HepG2 (cell line): ENCODE measurements around the gene ARHGAP22. TPM values are rescaled to one million over a fixed set of nuclear protein-coding genes. Genes with fewer than 3 reads are reported as not detected.

Experiments used
- ATAC-seq: fragments of 200-7000 bp; cut with Tn5 transposase; 3 replicates; pipeline ENCODE4 v1.9.1; 2020; ENCODE audit warnings: mild to moderate bottlenecking, moderate library complexity
- BruUV-seq: library from RNA; stranded (reverse); fragments of 400-500 nt; replicated peaks from 2 replicates; lab custom pipeline; 2021; lab: Mats Ljungman, UMichigan
- CTCF ChIA-PET: fragments of 300-600 bp; formaldehyde crosslinking; extraction: SDS; loops from one replicate; lab custom pipeline; 2021; ENCODE audit warnings: low total read pairs, inconsistent platforms, low intra/inter-chr PET ratio; lab: Yijun Ruan, JAX
- POLR2A ChIA-PET: fragments of 350-600 bp; sonication (Branson Sonifier 250); formaldehyde crosslinking; loops from one replicate; lab custom pipeline; 2020; ENCODE audit warnings: antibody characterized with exemption, inconsistent platforms; lab: Yijun Ruan, JAX
- DNase-seq: peaks from one replicate; pipeline ENCODE4 v3.0.0-alpha.2; 2015; ENCODE audit warnings: low spot score
- FAIRE-seq: peaks from 3 replicates; lab custom pipeline; 2011; peaks lifted over from hg19 to GRCh38; lab: Jason Lieb, UNC
- H2AFZ ChIP-seq: one replicate; pipeline ENCODE4 v1.6.1; 2011; ENCODE audit warnings: low read length, inconsistent platforms
- H3K27ac ChIP-seq: fragments of 300-600 bp; 3 replicates; pipeline ENCODE4 v1.8.0; 2011; ENCODE audit warnings: mixed run types, mild to moderate bottlenecking, mixed read lengths, low read length, inconsistent platforms; ENCODE audit not compliant: insufficient read depth; ENCODE audit errors: extremely low read length
- H3K27me3 ChIP-seq, 2 experiments: fragments of 200-600 bp in 1 of 2; 2 replicates in 1 of 2; 3 replicates in 1 of 2; pipeline versions ENCODE4 v1.6.0 to v1.8.0; 2011; ENCODE audit warnings: low read length in 2 of 2, mild to moderate bottlenecking in 2 of 2, moderate library complexity in 2 of 2, inconsistent platforms in 1 of 2; ENCODE audit not compliant: insufficient read depth in 2 of 2, control insufficient read depth in 1 of 2
- H3K36me3 ChIP-seq, 2 experiments: fragments of 200-600 bp in 1 of 2; replicated peaks in 1 of 2; 2 replicates in 1 of 2; 3 replicates in 1 of 2; pipeline versions ENCODE4 v1.5.1 to v1.8.0; 2011; ENCODE audit warnings: low read length in 2 of 2, inconsistent platforms in 1 of 2; ENCODE audit not compliant: insufficient read depth in 2 of 2, control insufficient read depth in 1 of 2
- H3K4me1 ChIP-seq: 2 replicates; pipeline ENCODE4 v1.5.1; 2012; ENCODE audit warnings: low read length, inconsistent platforms; ENCODE audit not compliant: insufficient read depth
- H3K4me2 ChIP-seq: 2 replicates; pipeline ENCODE4 v1.6.0; 2011; ENCODE audit warnings: low read depth, low read length, inconsistent platforms
- H3K4me3 ChIP-seq, 3 experiments: fragments of 200-600 bp in 1 of 3; sonication (generic), shearing (Covaris generic) in 1 of 3; replicated peaks in 1 of 3; 2 replicates each; pipeline ENCODE4 v1.5.1; 2011 to 2016; ENCODE audit warnings: low read length in 3 of 3, inconsistent platforms in 2 of 3, low read depth in 2 of 3, mild to moderate bottlenecking in 2 of 3, control low read depth in 1 of 3, mixed read lengths in 1 of 3; ENCODE audit not compliant: insufficient read depth in 1 of 3
- H3K79me2 ChIP-seq: one replicate; pipeline ENCODE4 v1.6.1; 2011; ENCODE audit warnings: low read length, inconsistent platforms; ENCODE audit not compliant: insufficient read depth
- H3K9ac ChIP-seq: 2 replicates; pipeline ENCODE4 v1.6.0; 2011; ENCODE audit warnings: mild to moderate bottlenecking, low read depth, low read length, inconsistent platforms; ENCODE audit not compliant: insufficient read depth
- H3K9me3 ChIP-seq: 2 replicates; pipeline ENCODE4 v1.5.1; 2012; ENCODE audit warnings: mild to moderate bottlenecking, low read length
- H4K20me1 ChIP-seq: 2 replicates; pipeline ENCODE4 v1.6.0; 2011; ENCODE audit warnings: inconsistent platforms, mild to moderate bottlenecking, low read length, moderate library complexity; ENCODE audit not compliant: insufficient read depth
- ARID2 ChIP-seq: sonication (generic); formaldehyde crosslinking; IDR thresholded peaks from 2 replicates; pipeline ENCODE4 v1.8.1; 2022; ENCODE audit warnings: mild to moderate bottlenecking, missing genetic modification reagents, borderline replicate concordance
- ARNT2 ChIP-seq: sonication (generic); formaldehyde crosslinking; IDR thresholded peaks from 2 replicates; pipeline ENCODE4 v1.8.0; 2022; ENCODE audit warnings: mild to moderate bottlenecking, low read depth, missing genetic modification reagents, moderate library complexity
- KDM2A ChIP-seq: sonication (generic); formaldehyde crosslinking; IDR thresholded peaks from 2 replicates; pipeline ENCODE4 v1.4.0; 2020; ENCODE audit warnings: low read depth, missing genetic modification reagents, borderline replicate concordance
- KLF12 ChIP-seq: sonication (generic); formaldehyde crosslinking; IDR thresholded peaks from 2 replicates; pipeline ENCODE4 v1.4.0; 2020; ENCODE audit warnings: missing genetic modification reagents, borderline replicate concordance
- ONECUT2 ChIP-seq: sonication (generic); formaldehyde crosslinking; IDR thresholded peaks from 2 replicates; pipeline ENCODE4 v1.4.0; 2020; ENCODE audit warnings: missing genetic modification reagents
- ZNF101 ChIP-seq: sonication (generic); formaldehyde crosslinking; IDR thresholded peaks from 2 replicates; pipeline ENCODE4 v1.4.0; 2020; ENCODE audit warnings: mild to moderate bottlenecking, low read depth, missing genetic modification reagents, borderline replicate concordance
- ZNF878 ChIP-seq: sonication (generic); formaldehyde crosslinking; IDR thresholded peaks from 2 replicates; pipeline ENCODE4 v1.8.1; 2023; ENCODE audit warnings: mild to moderate bottlenecking, missing genetic modification reagents, moderate library complexity
- ZSCAN9 ChIP-seq: IDR thresholded peaks from 2 replicates; pipeline ENCODE4 v1.6.1; 2016; ENCODE audit warnings: borderline replicate concordance
- WGBS: methylation state at CpG from one replicate; pipeline ENCODE4 v1.1.6; 2017; ENCODE audit warnings: low lambda C conversion rate; 5-methylcytosine and 5-hydroxymethylcytosine counted together
- in situ Hi-C: cut with HindIII; loops from 2 replicates; pipeline ENCODE4 v1.10.0; 2017; ENCODE audit warnings: low pct_unique_long_range_greater_than_20kb; ENCODE audit not compliant: extremely low pct_ligation_motif_present
- intact Hi-C: fragments of 100-400 bp; cut with micrococcal nuclease; formaldehyde crosslinking; loops from one replicate; pipeline ENCODE4 v1.10.0; 2022; ENCODE audit not compliant: unreplicated experiment
- polyA plus RNA-seq, 8 experiments: library from polyadenylated mRNA; depleted of rRNA in 3 of 8; stranded (reverse) in 7 of 8; unstranded in 1 of 8; fragments of >200 nt; fragmentation: Illumina TruSeq in 4 of 8; extraction: Trizol in 4 of 8; gene quantifications; 2 replicates each; pipeline versions ENCODE4 v1.2.1 to v1.2.3, GENCODE V29; 2011 to 2016; ENCODE audit warnings: low read depth in 4 of 8, missing spikeins in 1 of 8, mixed read lengths in 1 of 8; ENCODE audit not compliant: insufficient read depth in 1 of 8
- total RNA-seq, 5 experiments: library from RNA; depleted of rRNA; stranded (reverse); fragments of >200 nt; fragmentation: Illumina TruSeq; extraction: Trizol; gene quantifications; 2 replicates each; pipeline ENCODE4 v1.2.3, GENCODE V29; 2016; ENCODE audit warnings: low read depth in 1 of 5
- TF ChIP-seq, protein P1 (sequence below): sonication (generic); formaldehyde crosslinking; IDR thresholded peaks from 2 replicates; pipeline ENCODE4 v1.4.0; 2020; ENCODE audit warnings: mild to moderate bottlenecking, missing genetic modification reagents
- TF ChIP-seq, protein P2 (sequence below): sonication (generic); formaldehyde crosslinking; IDR thresholded peaks from 2 replicates; pipeline ENCODE4 v1.9.0; 2021; ENCODE audit warnings: missing genetic modification reagents, borderline replicate concordance

The ARHGAP22 gene
- total and polyA plus RNA-seq, 2 of the 13 experiments (the other 11 are each of a cell fraction or from before 2014, with no cell fraction given), result 0.08 to 0.38 TPM

DNA sequence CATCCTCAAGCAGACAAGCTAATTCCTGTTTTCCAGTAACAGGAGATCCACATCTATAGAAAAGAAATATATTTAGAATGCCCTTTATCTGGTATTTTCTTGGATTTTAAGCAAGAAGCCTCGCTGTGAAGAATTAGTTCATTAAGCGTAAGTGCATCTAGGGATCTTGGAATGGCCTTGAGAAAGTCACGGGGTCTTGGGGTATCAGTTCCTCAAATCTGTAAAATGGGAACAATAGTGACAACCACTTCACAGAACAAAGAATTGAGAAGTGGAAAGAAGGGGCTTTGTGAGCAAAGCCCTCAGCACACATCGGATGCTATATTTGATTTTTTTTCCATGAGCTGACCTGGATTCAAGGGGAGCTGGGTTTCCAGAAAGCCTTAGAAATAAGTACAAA lies 47.5 kb upstream of the ARHGAP22 start:
- TF ChIP-seq ARID2 (CRISPR knock-in tag) (no peak), ZSCAN9 (CRISPR knock-in tag) (no peak), KLF12 (no peak), ZNF878 (CRISPR knock-in tag) (no peak), ONECUT2 (CRISPR knock-in tag) (no peak), KDM2A (CRISPR knock-in tag) (no peak), ZNF101 (CRISPR knock-in tag) (no peak), ARNT2 (no peak)
- TF ChIP-seq, protein P1, sequence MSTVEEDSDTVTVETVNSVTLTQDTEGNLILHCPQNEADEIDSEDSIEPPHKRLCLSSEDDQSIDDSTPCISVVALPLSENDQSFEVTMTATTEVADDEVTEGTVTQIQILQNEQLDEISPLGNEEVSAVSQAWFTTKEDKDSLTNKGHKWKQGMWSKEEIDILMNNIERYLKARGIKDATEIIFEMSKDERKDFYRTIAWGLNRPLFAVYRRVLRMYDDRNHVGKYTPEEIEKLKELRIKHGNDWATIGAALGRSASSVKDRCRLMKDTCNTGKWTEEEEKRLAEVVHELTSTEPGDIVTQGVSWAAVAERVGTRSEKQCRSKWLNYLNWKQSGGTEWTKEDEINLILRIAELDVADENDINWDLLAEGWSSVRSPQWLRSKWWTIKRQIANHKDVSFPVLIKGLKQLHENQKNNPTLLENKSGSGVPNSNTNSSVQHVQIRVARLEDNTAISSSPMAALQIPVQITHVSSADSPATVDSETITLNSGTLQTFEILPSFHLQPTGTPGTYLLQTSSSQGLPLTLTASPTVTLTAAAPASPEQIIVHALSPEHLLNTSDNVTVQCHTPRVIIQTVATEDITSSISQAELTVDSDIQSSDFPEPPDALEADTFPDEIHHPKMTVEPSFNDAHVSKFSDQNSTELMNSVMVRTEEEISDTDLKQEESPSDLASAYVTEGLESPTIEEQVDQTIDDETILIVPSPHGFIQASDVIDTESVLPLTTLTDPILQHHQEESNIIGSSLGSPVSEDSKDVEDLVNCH (CRISPR knock-in tag), result no peak
- TF ChIP-seq, protein P2, sequence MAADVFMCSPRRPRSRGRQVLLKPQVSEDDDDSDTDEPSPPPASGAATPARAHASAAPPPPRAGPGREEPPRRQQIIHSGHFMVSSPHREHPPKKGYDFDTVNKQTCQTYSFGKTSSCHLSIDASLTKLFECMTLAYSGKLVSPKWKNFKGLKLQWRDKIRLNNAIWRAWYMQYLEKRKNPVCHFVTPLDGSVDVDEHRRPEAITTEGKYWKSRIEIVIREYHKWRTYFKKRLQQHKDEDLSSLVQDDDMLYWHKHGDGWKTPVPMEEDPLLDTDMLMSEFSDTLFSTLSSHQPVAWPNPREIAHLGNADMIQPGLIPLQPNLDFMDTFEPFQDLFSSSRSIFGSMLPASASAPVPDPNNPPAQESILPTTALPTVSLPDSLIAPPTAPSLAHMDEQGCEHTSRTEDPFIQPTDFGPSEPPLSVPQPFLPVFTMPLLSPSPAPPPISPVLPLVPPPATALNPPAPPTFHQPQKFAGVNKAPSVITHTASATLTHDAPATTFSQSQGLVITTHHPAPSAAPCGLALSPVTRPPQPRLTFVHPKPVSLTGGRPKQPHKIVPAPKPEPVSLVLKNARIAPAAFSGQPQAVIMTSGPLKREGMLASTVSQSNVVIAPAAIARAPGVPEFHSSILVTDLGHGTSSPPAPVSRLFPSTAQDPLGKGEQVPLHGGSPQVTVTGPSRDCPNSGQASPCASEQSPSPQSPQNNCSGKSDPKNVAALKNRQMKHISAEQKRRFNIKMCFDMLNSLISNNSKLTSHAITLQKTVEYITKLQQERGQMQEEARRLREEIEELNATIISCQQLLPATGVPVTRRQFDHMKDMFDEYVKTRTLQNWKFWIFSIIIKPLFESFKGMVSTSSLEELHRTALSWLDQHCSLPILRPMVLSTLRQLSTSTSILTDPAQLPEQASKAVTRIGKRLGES, result no peak
- no peak for FAIRE-seq

More for the DNA sequence above, 47.5 kb upstream of the ARHGAP22 start:
- peaks cover 4 to 29% of the 10 kb centered on the region in 2 experiments; a peak in 4 of 5 replicates for H3K27me3 ChIP-seq
- H4K20me1 ChIP-seq, result no peaks in the 10 kb centered on the region
- no peak overlapping the region for H3K9ac ChIP-seq
- no peaks in the 10 kb centered on the region for H3K36me3 ChIP-seq
- no peak for ATAC-seq
- H3K27ac ChIP-seq, result no peak overlapping the region
- intact Hi-C loops (no loop called here), in situ Hi-C loops (loop anchor here (10.0 to 25.0 kb wide), 3 partner anchors 290 to 862 kb away; no protein-coding TSS in a partner anchor)
- H3K79me2 ChIP-seq, result no peaks in the 10 kb centered on the region
- H3K9me3 ChIP-seq, result no peaks in the 10 kb centered on the region
- BruUV-seq, result no TSS peak
- no peak overlapping the region for H2AFZ ChIP-seq
- H3K4me1 ChIP-seq, result peaks cover 16% of the 10 kb centered on the region
- WGBS, result 11% methylated on average over 4 of the region's 4 CpGs
- ChIA-PET POLR2A (no interaction called here), CTCF (no interaction called here)
- DNase-seq, result no peak
- H3K4me3 ChIP-seq, result no peak overlapping the region
- no peak overlapping the region for H3K4me2 ChIP-seq
